Right renal cortex interstitium (tissue), 3 donors: ENCODE data around the gene FRRS1. TPM values are rescaled to one million over a fixed set of nuclear protein-coding genes. Genes with fewer than 3 reads are reported as not detected.

Experiments used
- polyA plus RNA-seq, 3 donors: library from polyadenylated mRNA; unstranded; fragments of 120-200 nt; gene quantifications; one replicate each; pipeline ENCODE4 v1.2.1, GENCODE V29; 2013; ENCODE audit not compliant: insufficient read length in 3 of 3

Gene FRRS1
- polyA plus RNA-seq, 3 donors = 8.4 to 11.5 (median 9.0) TPM

Other genes with a start within 250 kb of the FRRS1 start
- gene PALMD, start 120.5 kb downstream of the FRRS1 start, polyA plus RNA-seq = 1 to 10 TPM; 2.1 to 2.6 (median 2.5) TPM
- 10 to 100 TPM; 30.3 to 32.7 (median 32.4) TPM for gene AGL, start 83.7 kb upstream of the FRRS1 start, polyA plus RNA-seq
- 10 to 100 TPM; 25.9 to 28.7 (median 27.4) TPM for gene SLC35A3, start 203.4 kb upstream of the FRRS1 start, polyA plus RNA-seq